Mammary epithelial cell (primary cell): Measurements from ENCODE around the gene RBM3.

ENCODE experiments used
- CTCF ChIP-seq, 2 donors: IDR thresholded peaks in 1 of 2; conservative IDR thresholded peaks in 1 of 2; 2 replicates each; pipeline ENCODE4 v1.5.1; 2011 to 2012; ENCODE audit warnings: inconsistent platforms in 2 of 2, low read length in 2 of 2, mild to moderate bottlenecking in 2 of 2, control low read depth in 1 of 2, low read depth in 1 of 2; ENCODE audit not compliant: insufficient read depth in 1 of 2; ENCODE audit errors: extremely low read depth in 1 of 2
- EZH2 ChIP-seq: IDR thresholded peaks from 2 replicates; pipeline ENCODE4 v1.6.1; 2012; ENCODE audit warnings: low read length, inconsistent platforms, borderline replicate concordance

DNA sequence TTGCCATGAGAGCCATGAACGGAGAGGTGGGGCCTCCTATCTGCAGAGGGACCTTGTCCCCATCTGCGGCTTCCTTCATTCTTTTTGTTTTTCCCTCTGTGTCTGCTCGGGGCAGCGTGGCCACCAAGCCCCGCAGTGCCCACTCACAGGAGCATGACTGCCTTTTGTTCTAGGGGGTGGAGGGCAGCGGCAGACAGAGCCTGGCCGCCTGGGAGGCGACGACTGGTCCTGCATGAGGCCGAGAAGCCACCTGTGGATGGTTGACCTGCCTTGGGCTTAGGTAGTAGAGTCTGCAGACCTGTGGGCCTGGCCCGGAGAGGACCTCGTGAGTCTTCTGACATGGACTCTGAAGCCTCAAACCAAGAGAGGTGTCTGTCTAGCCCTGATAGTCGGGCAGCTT is 1.4 kb downstream of the RBM3 start:
- TF ChIP-seq EZH2 (no peak), CTCF (conservative IDR thresholded peaks at IDR 0.05 in 1 of 2, IDR thresholded peaks at IDR 0.05 in 1 of 2; ENCODE audit: extremely low read depth in 1 of 2, insufficient read depth in 1 of 2, low read depth in 1 of 2, low read length in 2 of 2) (no peak)
